Activated T-helper 1 cell treated with Interleukin-2 at 50 U/mL for 16 hours (primary cell): ENCODE results near the gene FLOT2.
A peak's percentile ranks its signal among the peaks of the same experiment; 100 is the strongest.
"Not testable (repeated sequence)": the region's sequence is repeated elsewhere in the genome, so short reads cannot be mapped to it uniquely, and the experiment has no call there.

Experiments
- DNase-seq: peaks from one replicate; pipeline ENCODE4 v3.0.0-alpha.2; 2020; ENCODE audit warnings: low read depth

Gene FLOT2

GRCh38 chr17:28842282-28843012 lies 55.1 kb downstream of the FLOT2 start, which contains the start of gene FAM222B:
Gene FAM222B (minus strand): TSS chr17:28842790. CDS start chr17:28766667, 76,123 bp downstream.
- DNase-seq = peak; percentile 80

GRCh38 chr17:28841901-28842281 lies 55.6 kb downstream of the FLOT2 start:
- DNase-seq = no peak

GRCh38 chr17:28839221-28839620 lies 58.3 kb downstream of the FLOT2 start:
- DNase-seq = no peak

DNA sequence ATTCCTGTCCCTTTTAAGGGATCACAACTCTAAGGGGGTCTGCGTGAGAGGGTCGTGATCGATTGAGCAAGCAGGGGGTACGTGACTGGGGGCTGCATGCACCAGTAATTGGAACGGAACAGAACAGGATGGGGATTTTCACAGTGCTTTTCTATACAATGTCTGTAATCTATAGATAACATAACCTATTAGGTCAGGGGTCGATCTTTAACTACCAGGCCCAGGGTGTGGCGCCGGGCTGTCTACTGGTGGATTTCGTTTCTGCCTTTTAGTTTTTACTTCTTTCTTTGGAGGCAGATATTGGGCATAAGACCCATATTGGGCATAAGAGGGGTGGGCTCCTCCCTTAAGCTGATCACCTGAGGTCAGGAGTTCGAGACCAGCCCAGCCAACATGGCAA lies 61.0 kb downstream of the FLOT2 start:
- DNase-seq = not testable (repeated sequence)

- DNase-seq = no peak
Measured at GRCh38 chr17:28834420-28834819, 63.1 kb downstream of the FLOT2 start.
